ENCODE data around the gene POU2AF3.
"Not testable (repeated sequence)": the region's sequence is repeated elsewhere in the genome, so short reads cannot be mapped to it uniquely, and the experiment has no call there.

The POU2AF3 gene

DNA sequence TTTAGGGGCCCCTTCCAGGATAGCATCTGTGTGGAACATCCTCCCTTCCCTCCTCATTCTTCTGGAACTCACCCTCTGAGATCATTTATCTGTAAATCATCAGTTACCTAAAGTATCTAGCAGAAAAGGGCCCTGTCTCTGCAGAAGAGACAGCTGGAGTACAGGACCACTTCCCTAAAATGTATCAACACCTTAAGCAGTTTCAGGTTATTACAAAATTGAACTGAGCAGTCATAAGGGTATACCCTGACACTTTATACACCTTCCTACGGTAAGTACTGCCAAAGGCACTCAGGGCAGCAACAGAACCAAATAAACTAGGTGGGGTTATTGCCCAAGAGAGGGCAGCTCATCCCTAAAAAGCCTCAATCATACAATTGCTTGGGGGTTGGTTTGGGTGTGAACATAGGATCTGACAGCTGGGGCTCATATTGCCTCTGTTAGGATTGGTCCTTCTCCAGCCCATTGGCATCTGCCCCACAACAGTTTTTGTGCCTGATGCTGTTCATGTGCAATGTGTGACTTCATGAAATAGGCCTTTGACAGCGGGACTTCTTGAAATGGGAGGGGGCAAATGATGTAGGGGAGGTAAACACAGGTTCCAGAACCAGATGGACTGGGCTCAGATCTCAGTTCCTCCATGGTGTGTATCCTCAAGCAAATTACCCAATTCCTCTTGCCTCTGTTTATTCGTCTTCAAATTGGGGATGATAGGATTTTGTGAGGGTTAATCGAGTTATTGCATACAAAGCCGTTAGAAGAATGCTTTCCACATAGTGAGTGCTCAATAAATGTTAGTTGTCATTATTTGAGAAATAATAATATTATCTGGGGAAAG is 2.9 kb downstream of the POU2AF3 start:
- DNase-seq, result no peak

DNA sequence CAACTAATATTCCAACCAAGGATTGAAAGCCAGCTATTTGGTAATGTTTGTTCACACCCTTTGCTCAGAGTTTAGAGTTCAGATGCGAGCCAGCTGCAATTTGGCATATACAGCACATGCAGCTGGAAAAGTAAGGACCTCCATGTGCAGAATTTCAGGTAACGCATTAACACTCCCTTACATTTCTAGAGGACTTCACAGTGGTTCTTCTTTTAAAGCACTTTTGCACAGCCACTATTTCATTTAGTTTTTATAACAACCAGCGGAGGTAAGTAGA is 3.4 kb downstream of the POU2AF3 start:
- no peak for DNase-seq

DNA sequence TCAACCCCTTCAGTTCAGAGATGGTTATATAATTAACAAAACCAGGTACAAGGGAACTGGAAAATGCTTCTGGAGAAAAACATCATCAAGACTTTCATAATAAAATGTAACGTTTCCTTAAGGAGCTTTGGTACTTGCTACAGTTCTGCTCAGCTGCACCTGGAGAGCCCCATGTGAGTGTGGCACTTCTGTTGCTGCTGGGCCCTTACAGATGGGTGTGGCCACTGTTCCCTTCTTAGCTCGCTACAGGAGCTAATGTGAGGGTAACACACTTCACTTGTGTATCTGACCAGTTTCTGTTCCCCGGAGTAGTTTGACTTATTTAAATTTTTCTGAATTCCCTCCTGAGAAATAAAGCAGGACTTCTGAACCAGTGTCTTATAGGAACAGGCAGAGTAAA is 4.0 kb downstream of the POU2AF3 start:
- DNase-seq, result no peak

DNA sequence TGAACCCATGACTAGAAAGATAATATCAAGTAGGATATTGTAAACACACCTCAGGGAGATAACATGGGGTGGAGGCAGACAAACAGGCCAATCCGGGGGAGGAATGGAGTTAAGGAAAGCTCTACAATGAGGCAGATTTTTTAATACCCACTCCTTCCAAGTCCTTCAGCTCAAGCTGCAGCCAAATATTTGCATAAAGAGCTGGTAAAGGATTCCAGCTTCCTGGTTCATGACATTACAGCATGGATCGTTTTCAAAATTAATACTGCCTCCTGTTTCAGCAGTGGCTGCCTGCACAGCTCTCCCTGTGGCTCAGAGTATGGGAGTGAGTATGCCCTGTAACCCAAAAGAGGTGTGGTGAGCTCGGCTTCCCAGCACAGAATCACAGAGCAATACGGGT is 5.1 kb downstream of the POU2AF3 start:
- no peak for DNase-seq

DNA sequence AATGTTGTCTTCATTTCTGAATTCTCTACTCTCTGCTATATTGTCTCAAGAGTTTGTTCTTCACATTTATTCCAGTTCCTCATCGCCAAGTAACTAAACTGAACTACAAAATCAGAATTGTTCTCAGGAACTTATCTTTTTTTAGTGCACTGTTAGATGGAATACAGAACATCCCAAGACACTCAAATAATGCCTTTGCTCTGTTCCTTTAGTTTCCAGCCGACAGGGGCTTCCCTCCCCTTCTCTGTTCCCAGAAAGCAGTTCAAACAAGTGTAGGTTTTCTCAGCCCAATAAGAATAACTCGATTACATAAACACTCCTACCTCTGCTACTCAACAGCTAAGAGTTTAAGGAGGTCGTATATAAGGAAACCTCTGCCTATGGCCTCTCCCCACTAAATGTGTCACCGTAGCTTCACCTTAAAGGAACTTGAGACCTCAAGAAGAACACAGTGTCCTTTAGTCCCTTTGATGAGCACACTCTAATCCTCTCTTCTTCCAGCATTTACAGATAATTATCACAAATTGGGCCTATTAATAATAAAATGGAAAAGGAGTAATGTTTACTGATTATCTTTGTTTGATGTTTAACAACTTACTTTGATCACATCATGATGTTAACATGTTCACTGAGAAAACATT is 6.9 kb downstream of the POU2AF3 start:
- no peak for DNase-seq

DNA sequence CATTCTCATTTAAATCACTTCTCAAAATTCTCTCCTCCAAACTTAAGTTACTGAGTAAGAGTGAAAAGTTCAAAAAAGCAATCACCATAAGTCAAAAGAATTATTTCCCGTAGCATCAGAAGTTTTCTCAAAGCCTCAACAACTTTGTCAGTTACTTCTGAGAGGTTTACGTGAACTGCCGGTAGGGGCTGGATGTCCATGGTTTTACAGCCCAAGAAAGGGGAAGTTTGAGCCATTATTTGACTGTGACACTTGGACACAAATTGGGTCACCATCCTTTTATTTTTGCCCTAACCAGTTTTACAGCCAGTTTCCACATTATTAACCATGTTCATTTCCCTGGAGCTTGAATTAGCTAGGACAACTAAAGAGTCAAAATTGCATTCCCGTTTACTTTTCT is 7.5 kb downstream of the POU2AF3 start:
- no peak for DNase-seq

DNA sequence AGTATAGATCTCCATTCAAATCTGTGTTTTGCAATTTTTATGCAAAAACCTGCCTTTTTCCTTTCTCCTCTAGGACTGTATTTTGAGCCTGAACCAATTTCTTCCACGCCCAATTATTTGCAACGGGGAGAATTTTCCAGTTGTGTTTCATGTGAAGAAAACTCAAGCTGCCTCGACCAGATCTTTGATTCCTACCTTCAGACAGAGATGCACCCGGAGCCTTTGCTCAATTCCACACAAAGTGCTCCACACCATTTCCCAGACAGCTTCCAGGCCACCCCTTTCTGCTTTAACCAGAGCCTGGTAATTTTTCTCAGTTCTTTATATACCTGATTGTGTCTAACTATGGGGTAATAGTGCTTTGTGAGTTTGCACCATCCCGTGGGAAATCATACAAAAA is 8.0 kb downstream of the POU2AF3 start:
- DNase-seq, result no peak

DNA sequence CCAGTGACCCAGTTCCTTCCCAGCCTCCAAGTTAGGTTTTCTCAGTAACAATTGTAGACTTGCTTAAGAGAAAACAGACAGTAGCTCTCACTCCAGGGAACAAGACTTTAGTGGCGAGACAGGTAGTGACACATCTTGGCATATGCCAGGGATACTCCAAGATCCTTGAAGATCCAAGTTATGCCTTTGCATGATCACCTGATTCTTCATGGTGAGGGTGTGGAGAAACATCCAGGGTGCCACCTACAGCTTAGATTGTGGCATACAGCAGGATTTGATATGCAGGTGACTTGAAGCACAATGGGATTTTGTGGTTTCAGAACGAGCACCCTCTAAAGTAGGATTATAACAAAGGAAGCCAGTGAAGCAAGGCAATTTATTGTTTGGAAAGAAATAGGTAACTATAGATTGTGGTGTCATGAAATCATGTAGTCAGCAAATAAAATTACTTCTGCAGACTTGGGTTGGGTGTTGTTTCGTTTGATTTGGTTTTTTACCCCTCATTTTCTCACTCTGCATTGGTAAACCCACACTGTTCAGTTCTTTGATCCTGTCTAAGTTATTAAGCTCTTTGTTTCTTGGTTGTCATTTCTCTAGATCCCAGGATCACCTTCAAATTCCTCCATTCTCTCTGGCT is 9.2 kb downstream of the POU2AF3 start:
- DNase-seq, result no peak

DNA sequence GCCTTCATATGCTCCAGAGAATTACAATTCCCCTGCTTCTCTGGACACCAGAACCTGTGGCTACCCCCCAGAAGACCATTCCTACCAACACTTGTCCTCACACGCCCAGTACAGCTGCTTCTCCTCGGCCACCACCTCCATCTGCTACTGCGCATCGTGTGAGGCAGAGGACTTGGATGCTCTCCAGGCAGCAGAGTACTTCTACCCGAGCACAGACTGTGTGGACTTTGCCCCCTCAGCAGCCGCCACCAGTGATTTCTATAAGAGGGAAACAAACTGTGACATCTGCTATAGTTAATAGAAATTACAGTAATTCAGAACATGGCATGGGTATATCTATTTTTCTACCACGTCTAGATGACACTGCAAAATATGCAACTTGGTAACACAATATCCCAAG is 9.8 kb downstream of the POU2AF3 start:
- DNase-seq, result no peak

DNA sequence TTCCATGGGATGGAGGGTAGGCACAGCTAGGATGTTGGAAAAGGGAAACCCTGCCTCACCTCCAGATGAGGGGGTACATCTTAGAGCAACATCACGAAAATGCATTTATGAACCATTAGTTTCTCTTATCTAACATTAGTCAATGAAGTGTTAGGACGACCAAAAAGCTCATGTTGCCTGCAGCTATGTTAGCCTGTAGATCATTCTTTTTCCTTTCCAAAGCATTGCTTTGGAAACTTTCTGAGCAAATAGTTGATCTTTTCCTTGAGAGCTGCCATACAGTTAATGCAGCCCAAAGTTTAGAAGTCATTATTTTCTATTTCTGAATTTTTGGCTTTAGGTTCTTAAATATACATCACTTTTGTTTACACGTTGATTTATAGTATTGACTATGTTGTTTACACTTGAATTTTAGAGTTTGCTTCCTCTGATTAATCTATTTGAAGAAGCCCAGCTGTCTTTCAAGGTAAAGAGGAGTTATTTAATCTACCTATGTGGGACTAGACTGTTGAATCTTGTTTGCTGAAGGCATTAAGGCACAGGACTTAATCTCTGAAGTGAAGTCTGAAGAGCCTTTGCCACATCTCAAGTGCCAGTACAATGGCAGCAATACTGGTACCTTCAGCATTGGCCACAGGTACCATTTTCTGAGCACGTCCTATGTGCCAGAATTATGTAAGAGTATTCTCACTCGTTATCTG is 11.0 kb downstream of the POU2AF3 start:
- no peak for DNase-seq

DNA sequence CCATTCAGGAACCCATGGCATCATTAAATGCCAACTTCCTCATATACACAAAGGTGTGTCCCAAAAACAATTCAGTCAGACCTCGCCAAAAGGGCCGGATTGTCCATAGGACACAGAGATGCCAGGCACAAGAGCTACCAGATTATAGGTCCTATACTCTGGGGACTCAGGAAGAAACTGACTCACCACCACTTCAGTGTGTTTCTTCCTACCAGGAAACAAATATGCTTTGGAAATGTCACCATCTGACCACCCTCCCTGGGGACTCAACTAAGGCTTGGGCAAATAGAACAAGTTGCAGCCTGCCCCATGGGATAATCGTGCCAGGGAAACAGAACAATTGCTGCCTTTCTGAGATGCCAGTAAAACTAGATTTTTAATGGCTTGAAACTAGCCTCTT is 11.7 kb downstream of the POU2AF3 start:
- DNase-seq, result no peak

DNA sequence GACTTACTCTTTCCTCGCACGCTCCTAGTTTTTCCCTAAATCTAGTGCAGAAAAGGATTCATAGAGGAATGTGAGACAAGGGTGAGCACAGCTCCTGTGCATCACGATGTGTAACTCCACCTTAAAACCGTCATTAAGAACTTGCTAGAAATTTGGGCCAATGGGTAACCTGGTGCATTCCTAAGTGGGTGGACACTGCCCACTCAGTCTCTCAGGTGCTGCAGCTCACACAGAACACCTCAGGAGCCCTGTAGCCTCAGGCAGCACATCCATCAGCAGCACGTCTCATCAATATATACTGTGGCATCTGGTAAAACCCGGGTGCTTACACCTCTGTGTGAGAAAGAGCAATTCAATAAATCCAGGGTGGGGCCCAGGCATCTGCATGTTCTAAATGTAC is 12.4 kb downstream of the POU2AF3 start:
- no peak for DNase-seq

DNA sequence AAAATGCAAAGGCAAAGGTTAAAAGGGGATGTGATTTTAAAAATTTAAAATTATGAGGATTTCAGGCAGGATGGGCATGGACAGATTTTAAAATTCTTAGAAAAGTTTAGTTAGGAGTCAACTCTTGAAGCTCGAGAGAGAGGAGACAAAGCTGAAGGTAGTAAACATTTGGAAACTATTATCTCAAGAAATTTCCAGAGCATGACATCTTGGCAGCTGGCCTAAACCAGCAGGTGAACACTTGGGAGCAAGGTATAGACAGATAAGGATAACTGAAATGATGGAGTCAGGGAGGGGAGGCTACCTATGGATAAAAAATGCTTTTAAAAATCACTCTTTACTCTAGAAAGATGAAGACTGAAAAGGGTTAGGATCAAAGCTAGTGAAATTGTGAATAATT is 13.7 kb downstream of the POU2AF3 start:
- DNase-seq, result no peak

DNA sequence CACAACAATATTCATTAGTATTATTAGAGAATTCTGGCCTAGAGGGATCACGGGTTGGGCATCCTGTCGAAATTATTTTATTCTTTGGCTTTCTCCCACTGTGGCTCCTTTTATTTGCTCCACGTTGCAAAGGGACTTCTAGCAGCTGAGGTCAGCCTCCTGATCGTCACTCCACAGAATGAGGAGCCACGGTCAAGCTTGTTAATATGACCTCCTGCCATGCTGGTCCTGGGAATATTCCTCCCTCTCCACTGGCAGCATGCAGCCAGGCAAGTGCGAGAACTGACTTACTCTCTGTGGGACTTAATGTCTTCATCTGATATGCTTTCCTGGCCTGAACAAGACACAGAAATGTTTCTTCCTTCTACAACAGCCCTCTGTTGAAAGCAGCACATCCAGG is 20.9 kb downstream of the POU2AF3 start:
- no peak for DNase-seq

DNA sequence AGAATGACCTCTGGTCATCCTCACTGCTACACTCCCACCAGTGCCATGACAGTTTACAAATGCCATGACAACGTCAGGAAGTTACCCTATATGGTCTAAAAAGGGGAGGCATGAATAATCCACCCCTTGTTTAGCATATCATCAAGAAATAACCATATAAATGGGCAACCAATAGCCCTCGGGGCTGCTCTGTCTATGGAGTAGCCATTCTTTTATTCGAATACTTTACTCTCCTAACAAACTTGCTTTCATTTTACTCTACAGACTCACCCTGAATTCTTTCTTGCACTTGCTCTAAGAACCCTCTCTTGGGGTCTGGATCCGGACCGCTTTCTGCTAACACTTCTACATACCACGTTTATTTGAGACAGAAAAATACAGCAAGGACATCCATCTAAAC is 21.9 kb downstream of the POU2AF3 start:
- not testable (repeated sequence) for DNase-seq

DNA sequence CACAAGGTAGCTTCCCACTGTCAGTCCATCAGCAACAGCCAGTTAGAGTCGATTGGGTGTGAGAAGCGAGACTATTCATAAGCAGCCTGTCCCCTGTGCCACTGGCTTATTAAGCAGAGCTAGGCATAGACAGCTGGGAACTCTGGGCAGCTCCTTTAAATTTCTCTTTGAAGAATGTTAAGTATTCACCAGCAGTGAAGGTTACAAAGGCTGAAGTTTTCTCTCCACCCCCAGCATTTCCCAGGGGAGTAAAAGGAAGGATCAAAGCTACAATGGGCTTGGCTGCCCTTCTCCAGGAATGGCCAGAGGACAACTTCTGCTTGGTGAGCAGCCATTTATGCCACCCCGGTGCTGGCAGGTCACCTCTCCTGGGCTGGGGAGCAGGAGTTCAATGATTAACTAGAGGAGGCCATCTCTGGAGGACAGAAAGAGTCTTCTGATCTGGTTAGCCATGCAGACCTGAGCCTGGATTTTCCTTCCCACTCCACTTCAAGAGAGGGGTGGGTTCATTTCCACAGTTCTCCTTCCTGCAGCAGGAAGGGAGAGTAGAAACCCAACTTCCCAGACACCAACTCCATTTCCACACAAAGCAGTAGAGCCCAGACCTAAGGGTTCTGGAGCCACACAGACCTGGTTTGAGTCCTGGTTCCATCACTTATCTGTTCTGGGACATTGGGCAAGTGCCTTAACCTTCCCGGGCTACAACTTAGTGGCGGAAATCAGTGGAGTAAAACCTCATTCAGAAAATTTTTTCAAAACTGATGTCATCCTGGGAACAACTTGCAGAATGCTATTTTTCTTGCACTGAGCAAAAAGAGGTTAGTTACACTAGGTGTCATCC is 22.6 kb downstream of the POU2AF3 start:
- no peak for DNase-seq

DNA sequence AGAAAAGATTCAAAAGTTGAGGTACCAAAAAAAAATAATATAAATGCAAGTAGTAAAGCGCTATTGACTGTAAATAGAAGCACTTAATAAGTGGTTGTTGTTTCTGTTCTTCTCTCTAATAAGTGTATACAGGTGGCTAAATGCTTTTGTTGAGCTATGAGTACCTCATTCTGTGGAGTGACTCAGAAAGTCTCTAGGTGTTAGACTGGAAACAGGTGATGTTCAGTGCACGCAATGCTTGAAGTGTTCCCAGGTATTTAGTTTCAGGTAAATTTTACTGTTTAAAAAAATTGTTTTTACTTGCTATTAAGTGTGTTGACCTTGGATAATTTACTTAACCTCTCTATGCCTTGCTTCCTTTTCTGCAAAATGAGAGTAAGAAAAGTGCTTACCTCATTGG is 24.2 kb downstream of the POU2AF3 start:
- no peak for DNase-seq

DNA sequence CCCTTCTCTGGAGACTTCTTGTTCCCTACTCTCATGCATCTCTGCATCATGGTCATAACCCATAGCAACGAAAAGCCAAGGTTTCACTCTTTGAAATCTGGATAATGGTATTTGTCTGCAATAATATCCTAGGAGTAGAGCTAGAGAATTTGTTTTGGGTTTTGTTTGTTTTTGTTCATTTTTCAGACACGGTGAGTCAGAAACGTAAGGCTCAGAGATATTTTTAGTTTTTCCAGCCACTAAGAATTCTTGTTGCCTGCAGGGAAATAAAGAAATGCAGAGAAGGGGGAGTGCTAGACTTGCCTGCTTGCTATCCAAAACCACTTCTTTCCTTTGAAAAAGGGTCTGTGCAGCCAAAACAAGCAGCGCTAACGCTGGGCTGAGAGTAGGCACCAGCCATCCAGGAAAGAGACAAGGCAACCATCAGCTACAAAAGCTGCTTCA is 26.0 kb downstream of the POU2AF3 start:
- no peak for DNase-seq

DNA sequence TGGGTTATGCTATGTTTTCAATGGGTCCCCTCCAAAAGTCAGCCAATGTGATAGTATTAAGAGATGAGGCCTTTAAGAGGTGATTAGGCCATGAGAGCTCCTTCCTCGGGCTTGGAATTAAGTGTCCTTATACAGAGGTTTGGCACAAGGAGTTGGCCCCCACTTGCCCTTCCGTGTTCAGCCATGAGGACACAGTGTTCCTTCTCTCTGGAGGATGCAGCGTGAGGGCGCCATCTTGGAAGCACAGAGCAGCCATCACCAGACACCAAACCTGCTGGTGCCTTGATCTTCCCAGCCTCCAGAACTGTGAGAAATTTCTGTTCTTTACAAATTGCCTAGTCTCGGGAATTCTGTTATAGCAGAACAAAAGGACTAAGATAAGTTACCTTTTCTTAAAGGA is 26.9 kb downstream of the POU2AF3 start:
- no peak for DNase-seq

DNA sequence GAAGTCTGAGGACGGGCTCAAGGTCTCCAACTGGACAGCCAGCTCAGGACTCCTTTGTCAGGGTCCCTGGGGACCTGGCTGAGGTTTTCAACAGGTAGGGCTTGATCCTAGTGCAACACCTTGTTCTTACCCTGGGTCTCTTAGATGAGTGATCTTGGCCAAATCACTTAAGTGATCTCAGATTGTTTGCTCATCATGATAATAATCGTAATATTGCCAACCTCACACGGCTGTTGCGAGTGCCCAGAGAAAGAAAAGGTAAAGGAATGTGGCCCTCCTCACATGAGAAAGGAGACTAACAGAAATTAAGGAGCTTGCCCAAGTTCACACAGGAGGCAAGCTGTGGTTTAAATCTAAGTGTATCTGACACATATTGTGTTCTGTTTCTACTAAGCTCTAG is 28.5 kb downstream of the POU2AF3 start:
- DNase-seq, result no peak

DNA sequence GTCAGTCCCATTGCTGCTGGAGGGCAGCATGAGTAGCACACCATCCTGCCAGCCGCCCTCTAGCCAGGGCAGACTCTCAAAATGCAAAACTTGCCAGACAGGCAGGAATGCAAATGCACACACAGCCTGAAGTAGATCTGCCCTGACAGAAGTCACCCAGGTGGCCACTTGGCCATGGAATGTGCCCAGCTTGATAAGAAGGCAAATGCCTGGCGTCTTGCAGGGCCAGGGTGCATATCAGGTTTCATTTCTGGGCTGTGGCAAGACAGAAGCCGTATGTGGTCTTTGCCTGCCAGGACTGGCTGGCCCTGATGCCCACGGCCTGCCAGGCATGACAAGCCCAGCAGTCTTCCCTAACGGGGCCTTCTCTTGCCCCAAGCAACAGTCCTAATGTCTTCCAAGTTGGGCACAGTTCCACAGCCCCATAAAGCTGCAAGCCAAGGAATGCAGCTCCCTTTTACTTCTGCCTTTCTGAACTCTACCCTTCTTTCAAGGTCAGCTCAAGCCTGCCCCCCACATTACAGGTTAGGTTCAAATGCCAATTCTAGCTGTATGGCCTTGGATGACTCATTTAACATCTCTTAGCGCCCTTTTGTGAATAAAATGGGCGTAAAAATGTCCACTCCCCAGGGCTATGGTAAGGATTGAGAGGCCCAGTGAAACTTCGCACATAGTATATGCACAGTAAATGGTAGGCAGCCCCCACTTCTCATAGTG is 29.7 kb downstream of the POU2AF3 start:
- DNase-seq, result no peak
